Measurements from ENCODE around the gene CSMD2.

DNA sequence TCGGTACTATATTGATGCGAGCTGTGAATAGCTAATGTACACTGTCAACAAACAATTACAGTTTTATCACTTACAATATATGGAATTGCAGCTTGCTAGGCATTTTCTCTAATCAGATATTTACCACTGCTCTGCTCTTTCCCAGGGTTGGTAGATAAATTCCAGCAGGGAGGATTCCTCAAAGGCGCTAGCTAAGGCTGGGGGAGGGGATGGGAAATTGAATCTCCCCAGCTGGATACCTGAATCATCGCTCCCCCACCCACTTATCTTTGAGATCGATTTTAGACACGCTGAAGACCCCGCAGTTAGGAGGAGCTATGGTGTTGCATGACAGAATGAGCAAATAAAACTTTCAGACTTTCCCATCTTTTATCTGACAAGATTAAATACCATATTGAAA lies 127.2 kb downstream of the CSMD2 start:
- TF ChIP-seq, protein P1, sequence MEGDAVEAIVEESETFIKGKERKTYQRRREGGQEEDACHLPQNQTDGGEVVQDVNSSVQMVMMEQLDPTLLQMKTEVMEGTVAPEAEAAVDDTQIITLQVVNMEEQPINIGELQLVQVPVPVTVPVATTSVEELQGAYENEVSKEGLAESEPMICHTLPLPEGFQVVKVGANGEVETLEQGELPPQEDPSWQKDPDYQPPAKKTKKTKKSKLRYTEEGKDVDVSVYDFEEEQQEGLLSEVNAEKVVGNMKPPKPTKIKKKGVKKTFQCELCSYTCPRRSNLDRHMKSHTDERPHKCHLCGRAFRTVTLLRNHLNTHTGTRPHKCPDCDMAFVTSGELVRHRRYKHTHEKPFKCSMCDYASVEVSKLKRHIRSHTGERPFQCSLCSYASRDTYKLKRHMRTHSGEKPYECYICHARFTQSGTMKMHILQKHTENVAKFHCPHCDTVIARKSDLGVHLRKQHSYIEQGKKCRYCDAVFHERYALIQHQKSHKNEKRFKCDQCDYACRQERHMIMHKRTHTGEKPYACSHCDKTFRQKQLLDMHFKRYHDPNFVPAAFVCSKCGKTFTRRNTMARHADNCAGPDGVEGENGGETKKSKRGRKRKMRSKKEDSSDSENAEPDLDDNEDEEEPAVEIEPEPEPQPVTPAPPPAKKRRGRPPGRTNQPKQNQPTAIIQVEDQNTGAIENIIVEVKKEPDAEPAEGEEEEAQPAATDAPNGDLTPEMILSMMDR (conservative IDR thresholded peaks at IDR 0.05; ENCODE audit: low read depth, low read length): no peak
- TF ChIP-seq POLR2A (IDR thresholded peaks at IDR 0.05; ENCODE audit: low read depth, low read length) (no peak), NFE2L2 (IDR thresholded peaks at IDR 0.05; ENCODE audit: low read depth, low read length) (no peak), MXI1 (IDR thresholded peaks at IDR 0.05; ENCODE audit: borderline replicate concordance, low read depth, low read length) (no peak), RCOR1 (IDR thresholded peaks at IDR 0.05; ENCODE audit: insufficient replicate concordance, low read length) (no peak), FOS (IDR thresholded peaks at IDR 0.05; ENCODE audit: low read depth, low read length) (no peak), CEBPB (IDR thresholded peaks at IDR 0.05; ENCODE audit: low read depth, low read length) (no peak), RFX5 (IDR thresholded peaks at IDR 0.05; ENCODE audit: low read depth, low read length) (no peak), BHLHE40 (IDR thresholded peaks at IDR 0.05; ENCODE audit: low read depth, low read length) (no peak)
- TF ChIP-seq, protein P2, sequence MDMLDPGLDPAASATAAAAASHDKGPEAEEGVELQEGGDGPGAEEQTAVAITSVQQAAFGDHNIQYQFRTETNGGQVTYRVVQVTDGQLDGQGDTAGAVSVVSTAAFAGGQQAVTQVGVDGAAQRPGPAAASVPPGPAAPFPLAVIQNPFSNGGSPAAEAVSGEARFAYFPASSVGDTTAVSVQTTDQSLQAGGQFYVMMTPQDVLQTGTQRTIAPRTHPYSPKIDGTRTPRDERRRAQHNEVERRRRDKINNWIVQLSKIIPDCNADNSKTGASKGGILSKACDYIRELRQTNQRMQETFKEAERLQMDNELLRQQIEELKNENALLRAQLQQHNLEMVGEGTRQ (IDR thresholded peaks at IDR 0.05; ENCODE audit: low read depth, low read length): no peak
